Lung (tissue), 12 donors: ENCODE results near the gene BORCS6. TPM values are rescaled to one million over a fixed set of nuclear protein-coding genes. Genes with fewer than 3 reads are reported as not detected.

Experiments used
- ATAC-seq: fragments of 200-7000 bp; cut with Tn5 transposase; one replicate; pipeline ENCODE4 v1.9.1; 2020; ENCODE audit warnings: moderate number of reproducible peaks; ENCODE audit not compliant: insufficient read depth, low FRiP score
- DNase-seq, 3 donors: peaks; one replicate each; pipeline ENCODE4 v3.0.0-alpha.2; 2013 to 2017
- H3K27ac ChIP-seq, 2 donors: one replicate each; pipeline ENCODE4 v1.5.1; 2013; ENCODE audit warnings: mild to moderate bottlenecking in 2 of 2, moderate library complexity in 2 of 2, control low read depth in 1 of 2, inconsistent platforms in 1 of 2, low read depth in 1 of 2, low read length in 1 of 2
- H3K27me3 ChIP-seq, 3 donors: one replicate each; pipeline ENCODE4 v1.5.1; 2013; ENCODE audit warnings: low read length in 2 of 3; ENCODE audit not compliant: control insufficient read depth in 3 of 3, insufficient read depth in 3 of 3
- H3K36me3 ChIP-seq, 4 donors: one replicate each; pipeline ENCODE4 v1.5.1; 2013; ENCODE audit warnings: low read length in 4 of 4, mild to moderate bottlenecking in 1 of 4, moderate library complexity in 1 of 4; ENCODE audit not compliant: control insufficient read depth in 4 of 4, insufficient read depth in 4 of 4
- H3K4me1 ChIP-seq, 5 donors: one replicate each; pipeline ENCODE4 v1.5.1; 2013; ENCODE audit warnings: low read length in 5 of 5, mild to moderate bottlenecking in 2 of 5, moderate library complexity in 1 of 5; ENCODE audit not compliant: control insufficient read depth in 5 of 5, insufficient read depth in 5 of 5
- H3K4me3 ChIP-seq: one replicate; pipeline ENCODE4 v1.5.1; 2013; ENCODE audit warnings: mild to moderate bottlenecking, control low read depth, moderate library complexity
- H3K9ac ChIP-seq, 2 donors: one replicate each; pipeline ENCODE4 v1.5.1; 2013; ENCODE audit warnings: low read length in 2 of 2, control low read depth in 1 of 2; ENCODE audit not compliant: insufficient read depth in 1 of 2
- H3K9me3 ChIP-seq, 4 donors: one replicate each; pipeline ENCODE4 v1.5.1; 2013; ENCODE audit warnings: low read length in 3 of 4, mild to moderate bottlenecking in 1 of 4, moderate library complexity in 1 of 4; ENCODE audit not compliant: control insufficient read depth in 4 of 4, insufficient read depth in 3 of 4
- CTCF ChIP-seq: IDR thresholded peaks from 2 replicates; pipeline ENCODE4 v1.5.1; 2012; ENCODE audit warnings: mild to moderate bottlenecking; ENCODE audit errors: control extremely low read depth, extremely low read depth
- WGBS, 2 donors: extraction: QIAGEN DNeasy Blood & Tissue Kit; methylation state at CpG; one replicate each; pipeline ENCODE4 v1.1.7; 2013; 5-methylcytosine and 5-hydroxymethylcytosine counted together
- polyA plus RNA-seq, 2 donors: library from polyadenylated mRNA; stranded (reverse); fragments of 200-250 nt; gene quantifications; one replicate each; pipeline ENCODE4 v1.2.1, GENCODE V29; 2013
- total RNA-seq, 2 donors: library from RNA; depleted of rRNA in 1 of 2; stranded (reverse); fragments of >200 nt in 1 of 2; gene quantifications; one replicate each; pipeline ENCODE4 v1.2.1, GENCODE V29; 2014 to 2021
- donor health status: control.
- donor health status: control.
- donor health status: Bipolar disorder and iron deficiency.
- donor health status: healthy.
- donor health status: DM: yes; HTN: yes; CAD: no.

The BORCS6 gene
- total and polyA plus RNA-seq, 4 donors: 5.3 to 10.8 (median 8.0) TPM

GRCh38 chr17:8161289-8162232 is 28.4 kb downstream of the BORCS6 start:
- 57 to 76% methylated on average over 19 of the region's 19 CpGs for WGBS, 2 donors
- ATAC-seq: no peak
- peak in 1 of 3 donors; percentile 36 for DNase-seq
- H3K4me1 ChIP-seq: peaks cover 10 to 43% (median 21%) of the 10 kb centered on the region in 5 donors
- H3K4me3 ChIP-seq: peak overlapping the region; percentile 99
- TF ChIP-seq CTCF: no peak
- peak overlapping the region; percentile 91 to 100 for H3K27ac ChIP-seq
- H3K9me3 ChIP-seq: no peaks in the 10 kb centered on the region
- peak overlapping the region; percentile 84 to 91 for H3K9ac ChIP-seq
- no peaks in the 10 kb centered on the region for H3K27me3 ChIP-seq
- peaks cover 3 to 26% (median 14%) of the 10 kb centered on the region in 4 donors for H3K36me3 ChIP-seq

DNA sequence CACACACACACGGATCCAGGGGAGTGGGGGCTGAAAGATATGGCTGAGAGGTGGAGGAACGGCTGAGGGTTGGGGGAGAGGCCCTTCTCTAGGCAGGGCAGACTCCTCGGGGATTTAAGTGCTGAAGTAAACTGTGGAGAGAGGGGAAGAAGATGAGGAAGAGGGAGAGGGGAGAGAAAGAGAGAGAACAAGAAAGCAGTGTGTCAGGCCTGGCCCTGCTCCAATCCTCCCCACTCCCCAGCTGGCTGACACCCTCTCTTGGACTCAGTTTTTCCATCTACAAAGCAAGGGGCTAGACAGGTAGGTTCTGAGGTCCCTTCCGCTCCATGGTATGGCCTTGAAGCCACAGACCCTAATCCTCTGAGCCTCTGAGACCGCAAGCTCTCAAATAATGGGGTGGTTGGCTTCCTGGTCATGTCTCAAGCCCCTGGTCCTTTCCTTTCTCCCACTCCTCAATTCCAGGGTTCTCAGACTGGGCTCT is 29.2 kb downstream of the BORCS6 start:
- Histone ChIP-seq H3K27me3 (no peaks in the 10 kb centered on the region), H3K9ac (no peak overlapping the region), H3K27ac (peak overlapping the region; percentile 6 to 30), H3K4me1 (peaks cover 10 to 46% (median 22%) of the 10 kb centered on the region in 5 donors), H3K4me3 (no peak overlapping the region), H3K9me3 (no peaks in the 10 kb centered on the region), H3K36me3 (peaks cover 3 to 26% (median 14%) of the 10 kb centered on the region in 4 donors)
- ATAC-seq (no peak), DNase-seq (no peak)
- no peak for TF ChIP-seq CTCF
- 56 to 60% methylated on average over 5 of the region's 5 CpGs for WGBS, 2 donors

DNA sequence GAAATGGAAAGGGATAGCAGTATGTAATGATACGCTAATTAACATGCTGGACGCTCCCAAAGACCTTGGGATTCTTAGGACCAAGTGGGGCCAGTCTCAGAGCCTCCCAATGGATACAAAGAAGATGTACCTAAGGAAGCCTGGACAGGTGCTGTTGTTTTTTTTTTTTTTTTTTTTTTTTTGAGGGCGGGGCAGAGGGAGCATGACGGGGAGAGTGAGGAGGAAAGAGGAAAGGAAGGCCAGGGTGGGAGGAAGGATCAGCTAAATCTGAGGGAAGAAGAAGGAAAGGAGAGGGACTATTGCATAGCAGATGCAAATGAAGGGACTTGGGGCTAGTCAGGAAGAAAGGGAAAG is 29.8 kb downstream of the BORCS6 start:
- no peak overlapping the region for H3K27ac ChIP-seq
- DNase-seq (no peak), ATAC-seq (no peak)
- TF ChIP-seq CTCF: no peak
- no peaks in the 10 kb centered on the region for H3K27me3 ChIP-seq
- H3K36me3 ChIP-seq: peaks cover 3 to 26% (median 14%) of the 10 kb centered on the region in 4 donors
- H3K4me1 ChIP-seq: peaks cover 10 to 52% (median 28%) of the 10 kb centered on the region in 5 donors
- WGBS, 2 donors: 64 to 68% methylated on average over 3 to 4 of the region's 4 CpGs
- no peak overlapping the region for H3K9ac ChIP-seq
- H3K9me3 ChIP-seq: no peaks in the 10 kb centered on the region
- H3K4me3 ChIP-seq: no peak overlapping the region
